B cell (primary cell): ENCODE results near the gene PARG. TPM values are rescaled to one million over a fixed set of nuclear protein-coding genes. Genes with fewer than 3 reads are reported as not detected.

Source experiments
- ATAC-seq: fragments of 200-7000 bp; cut with Tn5 transposase; one replicate; pipeline ENCODE4 v1.10.0; 2021; ENCODE audit warnings: low read depth, mild to moderate bottlenecking, moderate number of reproducible peaks, moderate library complexity
- CTCF ChIA-PET: fragments of 350-600 bp; sonication (Branson Sonifier 250); formaldehyde crosslinking; loops from one replicate; lab custom pipeline; 2021; ENCODE audit warnings: antibody characterized with exemption, inconsistent platforms; lab: Charles Lee
- POLR2A ChIA-PET: fragments of 350-600 bp; sonication (Branson Sonifier 250); formaldehyde crosslinking; loops from one replicate; lab custom pipeline; 2021; ENCODE audit warnings: antibody characterized with exemption; lab: Charles Lee
- DNase-seq: peaks from one replicate; pipeline ENCODE4 v3.0.0; 2013
- H2AFZ ChIP-seq: 2 replicates; pipeline ENCODE4 v1.6.1; 2012; ENCODE audit warnings: mild to moderate bottlenecking, low read depth, low read length; ENCODE audit not compliant: insufficient read depth, poor library complexity, severe bottlenecking
- H3K27ac ChIP-seq, 2 donors: 1 replicate in 1 of 2; 2 replicates in 1 of 2; pipeline ENCODE4 v1.5.1; 2012 to 2013; ENCODE audit warnings: low read length in 2 of 2, mild to moderate bottlenecking in 2 of 2, moderate library complexity in 1 of 2
- H3K27me3 ChIP-seq, 4 experiments: fragments of 200-600 bp in 1 of 4; sonication (generic) in 1 of 4; replicated peaks in 1 of 4; 1 replicate in 2 of 4; 2 replicates in 2 of 4; pipeline versions ENCODE4 v1.6.1 to v1.7.0; 2013 to 2016; ENCODE audit warnings: low read length in 3 of 4, mild to moderate bottlenecking in 2 of 4, mixed read lengths in 1 of 4, moderate library complexity in 1 of 4; ENCODE audit not compliant: insufficient read depth in 4 of 4, control insufficient read depth in 3 of 4; ENCODE audit errors: control extremely low read depth in 1 of 4
- H3K36me3 ChIP-seq, 2 experiments: replicated peaks in 1 of 2; 1 replicate in 1 of 2; 2 replicates in 1 of 2; pipeline versions ENCODE4 v1.6.1 to v1.7.1; 2013; ENCODE audit warnings: low read length in 1 of 2; ENCODE audit not compliant: insufficient read depth in 2 of 2, control insufficient read depth in 1 of 2; ENCODE audit errors: control extremely low read depth in 1 of 2, extremely low read depth in 1 of 2
- H3K4me1 ChIP-seq, 2 donors: fragments of 200-600 bp in 1 of 2; sonication (generic) in 1 of 2; 1 replicate in 1 of 2; 2 replicates in 1 of 2; pipeline versions ENCODE4 v1.5.1 to v1.6.1; 2013 to 2017; ENCODE audit warnings: low read length in 2 of 2; ENCODE audit not compliant: control insufficient read depth in 2 of 2, insufficient read depth in 2 of 2
- H3K4me2 ChIP-seq: replicated peaks from 2 replicates; pipeline ENCODE3; 2012; ENCODE audit warnings: mild to moderate bottlenecking, low read depth, low read length; ENCODE audit not compliant: poor library complexity, severe bottlenecking
- H3K4me3 ChIP-seq, 5 experiments: fragments of 200-600 bp in 1 of 5; sonication (generic) in 1 of 5; 1 replicate in 3 of 5; 2 replicates in 2 of 5; pipeline versions ENCODE4 v1.5.1 to v1.7.0; 2011 to 2016; ENCODE audit warnings: low read length in 4 of 5, mild to moderate bottlenecking in 4 of 5, low read depth in 2 of 5, control low read depth in 1 of 5, moderate library complexity in 1 of 5; ENCODE audit not compliant: insufficient read depth in 1 of 5; ENCODE audit errors: control extremely low read depth in 1 of 5, extremely low read depth in 1 of 5
- H3K79me2 ChIP-seq: fragments of 200-600 bp; sonication (generic); one replicate; pipeline ENCODE4 v1.6.0; 2016; ENCODE audit warnings: low read length; ENCODE audit not compliant: control insufficient read depth, insufficient read depth
- H3K9ac ChIP-seq: fragments of 200-600 bp; sonication (generic); 2 replicates; pipeline ENCODE4 v1.6.1; 2017; ENCODE audit warnings: mild to moderate bottlenecking, low read length, moderate library complexity
- H3K9me3 ChIP-seq, 3 donors: one replicate each; pipeline versions ENCODE4 v1.6.1 to v1.7.1; 2013; ENCODE audit warnings: low read length in 2 of 3; ENCODE audit not compliant: control insufficient read depth in 2 of 3, insufficient read depth in 1 of 3; ENCODE audit errors: control extremely low read depth in 1 of 3
- H4K20me1 ChIP-seq: 2 replicates; pipeline ENCODE4 v1.6.0; 2012; ENCODE audit warnings: mild to moderate bottlenecking, low read length; ENCODE audit not compliant: insufficient read depth, control insufficient read depth, poor library complexity, severe bottlenecking
- H3K27ac Mint-ChIP-seq: one replicate; pipeline ENCODE4 v1.8.0; 2021; ENCODE audit warnings: mixed read lengths
- H3K27me3 Mint-ChIP-seq: one replicate; pipeline ENCODE4 v1.8.0; 2021; ENCODE audit warnings: mixed read lengths
- H3K4me1 Mint-ChIP-seq: one replicate; pipeline ENCODE4 v1.8.0; 2021; ENCODE audit warnings: mixed read lengths
- H3K4me3 Mint-ChIP-seq: one replicate; pipeline ENCODE4 v1.8.0; 2021; ENCODE audit warnings: mixed read lengths
- H3K9me3 Mint-ChIP-seq: one replicate; pipeline ENCODE4 v1.8.0; 2022; ENCODE audit warnings: mixed read lengths; ENCODE audit not compliant: insufficient read depth
- EZH2 ChIP-seq: IDR thresholded peaks from 2 replicates; pipeline ENCODE4 v1.6.1; 2012; ENCODE audit warnings: borderline replicate concordance, low read depth, mild to moderate bottlenecking, moderate library complexity, low read length; ENCODE audit not compliant: insufficient read depth, poor library complexity, severe bottlenecking
- WGBS: methylation state at CpG from one replicate; pipeline ENCODE4 v1.1.5; 2013; ENCODE audit warnings: missing lambda C conversion rate; ENCODE audit not compliant: insufficient coverage; 5-methylcytosine and 5-hydroxymethylcytosine counted together
- intact Hi-C: fragments of 100-400 bp; cut with micrococcal nuclease; formaldehyde crosslinking; loops from one replicate; pipeline ENCODE4 v1.10.0; 2022
- polyA plus RNA-seq: library from polyadenylated mRNA; depleted of rRNA; stranded (reverse); fragments of >200 nt; gene quantifications from 2 replicates; pipeline ENCODE4 v1.2.3, GENCODE V29; 2012
- total RNA-seq, 2 donors: library from RNA; stranded (reverse); fragments of 120-200 nt in 1 of 2; gene quantifications; 1 replicate in 1 of 2; 2 replicates in 1 of 2; pipeline versions ENCODE4 v1.2.3 to v1.2.4, GENCODE V29; 2013 to 2022
- TF ChIP-seq, protein P1 (sequence below): fragments of 200-600 bp; IDR thresholded peaks from one replicate; pipeline ENCODE4 v1.8.0; 2022; ENCODE audit warnings: antibody characterized with exemption, mild to moderate bottlenecking

Gene PARG
- total and polyA plus RNA-seq, 2 donors (not counting 1 experiment from before 2014, with no cell fraction given) = 8.5 to 47.9 TPM

DNA sequence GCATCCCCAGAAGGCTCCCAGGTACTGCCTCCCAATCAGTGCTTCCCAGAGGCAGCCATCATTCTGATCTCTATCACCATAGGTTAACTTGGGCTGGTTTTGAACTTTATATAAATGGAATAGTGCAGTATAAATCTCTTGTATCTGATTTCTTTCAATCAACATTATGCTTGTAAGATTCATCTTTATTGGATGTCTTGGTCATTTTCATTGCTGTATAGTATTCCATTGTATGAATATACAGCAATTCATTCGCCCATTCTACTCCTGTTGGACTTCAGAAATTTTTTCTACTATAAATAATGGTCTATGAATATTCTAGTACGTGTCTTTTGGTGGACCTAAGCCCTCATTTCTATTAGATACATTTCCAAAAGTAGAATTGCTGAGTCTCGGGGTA lies 163.6 kb downstream of the PARG start:
- peaks cover 0 to 5% (median 0%) of the 10 kb centered on the region in 4 experiments for H3K27me3 ChIP-seq
- H3K4me3 Mint-ChIP-seq = no peak overlapping the region
- no peak overlapping the region for H3K4me3 ChIP-seq
- ChIA-PET POLR2A (no interaction called here), CTCF (no interaction called here)
- no CpG with 5 or more reads among the region's 3 CpGs for WGBS
- no peak overlapping the region for H3K4me2 ChIP-seq
- ATAC-seq (no peak), DNase-seq (no peak)
- no peaks in the 10 kb centered on the region for H3K79me2 ChIP-seq
- intact Hi-C loops = no loop called here
- no peak overlapping the region for H3K9ac ChIP-seq
- no peak overlapping the region for H3K27ac ChIP-seq
- H3K4me1 Mint-ChIP-seq = no peaks in the 10 kb centered on the region
- H3K27me3 Mint-ChIP-seq = peaks cover 15% of the 10 kb centered on the region
- peaks cover 2% of the 10 kb centered on the region for H3K9me3 Mint-ChIP-seq
- H3K27ac Mint-ChIP-seq = no peak overlapping the region
- no peaks in the 10 kb centered on the region for H3K4me1 ChIP-seq
- no peak for TF ChIP-seq EZH2
- TF ChIP-seq, protein P1, sequence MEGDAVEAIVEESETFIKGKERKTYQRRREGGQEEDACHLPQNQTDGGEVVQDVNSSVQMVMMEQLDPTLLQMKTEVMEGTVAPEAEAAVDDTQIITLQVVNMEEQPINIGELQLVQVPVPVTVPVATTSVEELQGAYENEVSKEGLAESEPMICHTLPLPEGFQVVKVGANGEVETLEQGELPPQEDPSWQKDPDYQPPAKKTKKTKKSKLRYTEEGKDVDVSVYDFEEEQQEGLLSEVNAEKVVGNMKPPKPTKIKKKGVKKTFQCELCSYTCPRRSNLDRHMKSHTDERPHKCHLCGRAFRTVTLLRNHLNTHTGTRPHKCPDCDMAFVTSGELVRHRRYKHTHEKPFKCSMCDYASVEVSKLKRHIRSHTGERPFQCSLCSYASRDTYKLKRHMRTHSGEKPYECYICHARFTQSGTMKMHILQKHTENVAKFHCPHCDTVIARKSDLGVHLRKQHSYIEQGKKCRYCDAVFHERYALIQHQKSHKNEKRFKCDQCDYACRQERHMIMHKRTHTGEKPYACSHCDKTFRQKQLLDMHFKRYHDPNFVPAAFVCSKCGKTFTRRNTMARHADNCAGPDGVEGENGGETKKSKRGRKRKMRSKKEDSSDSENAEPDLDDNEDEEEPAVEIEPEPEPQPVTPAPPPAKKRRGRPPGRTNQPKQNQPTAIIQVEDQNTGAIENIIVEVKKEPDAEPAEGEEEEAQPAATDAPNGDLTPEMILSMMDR = no peak
- H4K20me1 ChIP-seq = no peaks in the 10 kb centered on the region
- H3K36me3 ChIP-seq = no peaks in the 10 kb centered on the region
- H2AFZ ChIP-seq = no peak overlapping the region
- H3K9me3 ChIP-seq = no peaks in the 10 kb centered on the region

DNA sequence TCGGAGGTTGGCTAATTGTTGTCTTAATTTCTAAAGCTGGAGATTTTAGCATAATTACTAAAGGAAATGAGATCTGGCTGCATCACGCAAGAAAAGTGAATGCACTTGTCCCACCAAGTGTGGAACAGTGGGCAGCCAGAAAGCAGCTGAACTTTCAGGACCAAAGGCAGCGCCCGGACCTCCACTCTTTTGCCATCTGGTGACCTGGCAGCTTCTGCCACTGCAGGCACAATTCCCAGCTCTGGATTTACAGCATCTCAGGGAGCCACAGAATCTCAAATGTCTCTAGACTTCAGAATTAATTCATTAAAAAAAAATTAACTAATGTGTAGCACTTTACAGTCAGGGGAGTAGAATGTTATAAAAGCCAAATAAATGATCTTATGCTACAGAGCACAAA lies 165.0 kb downstream of the PARG start:
- ATAC-seq (no peak), DNase-seq (no peak)
- intact Hi-C loops = no loop called here
- Histone ChIP-seq H3K27ac (no peak overlapping the region), H3K36me3 (no peaks in the 10 kb centered on the region), H3K27me3 (peaks cover 0 to 5% (median 0%) of the 10 kb centered on the region in 4 experiments), H3K79me2 (no peaks in the 10 kb centered on the region), H3K4me1 (no peaks in the 10 kb centered on the region), H3K4me2 (no peak overlapping the region), H3K9me3 (no peaks in the 10 kb centered on the region), H2AFZ (no peak overlapping the region), H3K4me3 (no peak overlapping the region), H4K20me1 (no peaks in the 10 kb centered on the region), H3K9ac (no peak overlapping the region)
- ChIA-PET CTCF (no interaction called here), POLR2A (no interaction called here)
- Mint-ChIP-seq H3K27ac (no peak overlapping the region), H3K4me1 (no peaks in the 10 kb centered on the region), H3K27me3 (peaks cover 24% of the 10 kb centered on the region), H3K9me3 (peaks cover 2% of the 10 kb centered on the region), H3K4me3 (no peak overlapping the region)
- WGBS = 95% methylated on average over 3 of the region's 4 CpGs
- TF ChIP-seq, protein P1 = no peak
- no peak for TF ChIP-seq EZH2
